ENCODE measurements around the gene MCTP1.

DNA sequence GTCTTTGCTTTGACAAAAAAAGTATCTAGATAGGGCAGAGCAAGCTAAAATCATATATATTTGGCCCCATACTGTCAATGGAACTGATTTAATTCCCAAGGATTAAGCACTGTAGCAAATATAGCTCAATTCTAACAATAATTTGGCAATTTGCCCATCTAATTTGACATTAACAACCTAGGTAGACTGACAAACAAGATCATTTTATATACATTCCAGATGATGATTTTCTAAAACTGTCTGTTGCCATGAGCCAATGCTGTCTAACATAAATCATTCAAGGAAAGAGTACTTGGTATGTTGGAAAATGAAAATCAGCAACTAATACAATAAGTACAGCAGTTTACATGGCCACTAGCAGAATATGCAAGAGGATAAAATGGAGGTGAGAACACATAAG is 32.1 kb downstream of the MCTP1 start:
- no peak for TF ChIP-seq EZH2 (IDR thresholded peaks at IDR 0.05)
- TF ChIP-seq POLR2AphosphoS5 (IDR thresholded peaks at IDR 0.05; ENCODE audit: borderline replicate concordance, low read depth, low read length) = no peak
